HUES48 (cell line): Measurements from ENCODE around the gene CDKN2B-AS1.

Experiments used
- H3K27ac ChIP-seq: one replicate; pipeline ENCODE4 v1.7.0; 2013; ENCODE audit warnings: low read depth, low read length, inconsistent platforms
- H3K27me3 ChIP-seq: 2 replicates; pipeline ENCODE4 v1.6.1; 2013; ENCODE audit warnings: mild to moderate bottlenecking, low read length; ENCODE audit not compliant: control insufficient read depth, insufficient read depth
- H3K36me3 ChIP-seq: 2 replicates; pipeline ENCODE4 v1.6.1; 2013; ENCODE audit warnings: low read length; ENCODE audit not compliant: control insufficient read depth, insufficient read depth
- H3K4me1 ChIP-seq: 2 replicates; pipeline ENCODE4 v1.6.1; 2013; ENCODE audit warnings: mild to moderate bottlenecking, low read length; ENCODE audit not compliant: control insufficient read depth, insufficient read depth
- H3K4me3 ChIP-seq: 2 replicates; pipeline ENCODE4 v1.5.1; 2013; ENCODE audit warnings: mild to moderate bottlenecking, low read depth, low read length
- H3K9ac ChIP-seq: 2 replicates; pipeline ENCODE4 v1.6.1; 2013; ENCODE audit warnings: mild to moderate bottlenecking, low read depth, low read length, moderate library complexity
- H3K9me3 ChIP-seq: 2 replicates; pipeline ENCODE4 v1.6.1; 2013; ENCODE audit warnings: low read length; ENCODE audit not compliant: control insufficient read depth, insufficient read depth

CDKN2B-AS1 gene

GRCh38 chr9:21983561-21983935 is 11.0 kb upstream of the CDKN2B-AS1 start:
- no peaks in the 10 kb centered on the region for H3K36me3 ChIP-seq
- H3K27ac ChIP-seq = no peak overlapping the region
- no peaks in the 10 kb centered on the region for H3K4me1 ChIP-seq
- no peak overlapping the region for H3K4me3 ChIP-seq
- H3K27me3 ChIP-seq = peaks cover 96% of the 10 kb centered on the region
- H3K9ac ChIP-seq = no peak overlapping the region
- no peaks in the 10 kb centered on the region for H3K9me3 ChIP-seq

- Histone ChIP-seq H3K27ac (no peak overlapping the region), H3K36me3 (no peaks in the 10 kb centered on the region), H3K9ac (no peak overlapping the region), H3K9me3 (no peaks in the 10 kb centered on the region), H3K4me3 (no peak overlapping the region), H3K27me3 (peaks cover 96% of the 10 kb centered on the region), H3K4me1 (0 out of 2 replicates have a peak, but pooled peaks cover 5% of the 10 kb centered on the region)
Measured at GRCh38 chr9:21984101-21984500, 10.5 kb upstream of the CDKN2B-AS1 start.

- Histone ChIP-seq H3K4me3 (no peak overlapping the region), H3K27ac (no peak overlapping the region), H3K27me3 (peaks cover 100% of the 10 kb centered on the region), H3K9ac (no peak overlapping the region), H3K4me1 (peaks cover 14% of the 10 kb centered on the region), H3K36me3 (no peaks in the 10 kb centered on the region), H3K9me3 (no peaks in the 10 kb centered on the region)
Measured at GRCh38 chr9:21985964-21986667, 8.5 kb upstream of the CDKN2B-AS1 start.

- no peak overlapping the region for H3K4me3 ChIP-seq
- H3K4me1 ChIP-seq = peaks cover 18% of the 10 kb centered on the region
- no peak overlapping the region for H3K9ac ChIP-seq
- H3K9me3 ChIP-seq = no peaks in the 10 kb centered on the region
- no peaks in the 10 kb centered on the region for H3K36me3 ChIP-seq
- H3K27ac ChIP-seq = no peak overlapping the region
- H3K27me3 ChIP-seq = peaks cover 100% of the 10 kb centered on the region
Measured at GRCh38 chr9:21988056-21988990, 6.3 kb upstream of the CDKN2B-AS1 start.

- Histone ChIP-seq H3K36me3 (no peaks in the 10 kb centered on the region), H3K9me3 (no peaks in the 10 kb centered on the region), H3K27me3 (peaks cover 98% of the 10 kb centered on the region), H3K4me1 (peaks cover 24% of the 10 kb centered on the region), H3K27ac (no peak overlapping the region), H3K4me3 (peak overlapping the region; percentile 55), H3K9ac (no peak overlapping the region)
Measured at GRCh38 chr9:21989440-21990189, 5.0 kb upstream of the CDKN2B-AS1 start.

GRCh38 chr9:21991072-21991959 is 3.3 kb upstream of the CDKN2B-AS1 start:
- Histone ChIP-seq H3K4me3 (no peak overlapping the region), H3K36me3 (no peaks in the 10 kb centered on the region), H3K4me1 (peaks cover 31% of the 10 kb centered on the region), H3K9me3 (no peaks in the 10 kb centered on the region), H3K27ac (no peak overlapping the region), H3K27me3 (peaks cover 98% of the 10 kb centered on the region), H3K9ac (no peak overlapping the region)

- Histone ChIP-seq H3K36me3 (no peaks in the 10 kb centered on the region), H3K27ac (no peak overlapping the region), H3K9ac (no peak overlapping the region), H3K9me3 (no peaks in the 10 kb centered on the region), H3K27me3 (peaks cover 98% of the 10 kb centered on the region), H3K4me1 (peaks cover 47% of the 10 kb centered on the region), H3K4me3 (peak overlapping the region; percentile 59)
Measured at GRCh38 chr9:21993007-21993406, 1.6 kb upstream of the CDKN2B-AS1 start.

GRCh38 chr9:21993893-21994555 is 567 bp upstream of the CDKN2B-AS1 start, which contains the start of gene CDKN2A:
TSS of gene CDKN2A (minus strand) at chr9:21994392.
- no peaks in the 10 kb centered on the region for H3K36me3 ChIP-seq
- H3K4me3 ChIP-seq = peak within 1 kb of the TSS; percentile 76
- no peak within 1 kb of the TSS for H3K27ac ChIP-seq
- peaks cover 49% of the 10 kb centered on the region for H3K4me1 ChIP-seq
- peaks cover 96% of the 10 kb centered on the region for H3K27me3 ChIP-seq
- no peak within 1 kb of the TSS for H3K9ac ChIP-seq
- H3K9me3 ChIP-seq = no peaks in the 10 kb centered on the region

- H3K4me1 ChIP-seq = peaks cover 41% of the 10 kb centered on the region
- H3K4me3 ChIP-seq = peak overlapping the region; percentile 76
- H3K9ac ChIP-seq = 0 out of 2 replicates have a peak overlapping the region, but pooled peaks have one; percentile 26
- no peaks in the 10 kb centered on the region for H3K36me3 ChIP-seq
- no peak overlapping the region for H3K27ac ChIP-seq
- peaks cover 96% of the 10 kb centered on the region for H3K27me3 ChIP-seq
- no peaks in the 10 kb centered on the region for H3K9me3 ChIP-seq
Measured at GRCh38 chr9:21995006-21995665, 545 bp downstream of the CDKN2B-AS1 start.
